ENCODE data around the gene CTNNA2. TPM values are rescaled to one million over a fixed set of nuclear protein-coding genes. Genes with fewer than 3 reads are reported as not detected.

CTNNA2 gene
- total RNA-seq, 1 donor from 2014 or later = 43.5 TPM

DNA sequence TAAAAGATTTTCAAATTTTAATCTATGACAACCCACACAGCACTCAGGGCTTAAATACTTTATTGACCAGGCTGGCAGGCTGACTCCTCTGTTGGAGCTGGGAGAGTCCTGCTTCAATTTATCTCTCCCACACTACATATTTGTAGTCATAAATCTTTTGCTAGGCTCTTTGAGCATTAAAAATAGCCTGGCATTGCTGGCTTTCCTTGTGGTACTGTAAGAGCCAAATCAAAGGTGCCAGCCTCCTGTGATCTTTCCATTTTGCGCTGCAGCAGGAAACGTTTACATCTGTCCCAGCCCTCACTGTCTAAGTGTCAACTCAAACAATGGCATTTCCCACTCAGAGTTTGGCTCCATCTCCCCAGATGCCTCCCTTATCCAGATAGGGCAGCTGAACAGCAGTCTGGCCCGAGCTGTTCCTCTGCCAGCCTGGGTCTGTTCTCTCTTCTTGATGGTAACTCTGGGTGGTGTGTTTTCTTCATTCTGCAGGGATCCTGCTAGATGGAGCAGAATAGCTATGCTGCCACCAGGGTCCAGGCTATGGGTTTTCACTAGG lies 729.6 kb downstream of the CTNNA2 start:
- Histone ChIP-seq H3F3A (ENCODE audit: low read depth) (no peaks in the 10 kb centered on the region), H3K9ac (no peak overlapping the region), H2AFZ (replicated peaks) (no peak overlapping the region), H3K79me2 (ENCODE audit: low read depth) (no peaks in the 10 kb centered on the region), H3K4me3 (no peak overlapping the region), H3K27me3 (no peaks in the 10 kb centered on the region), H4K20me1 (ENCODE audit: low read depth) (no peaks in the 10 kb centered on the region), H3K9me3 (ENCODE audit: low read depth) (no peaks in the 10 kb centered on the region), H3K4me1 (no peaks in the 10 kb centered on the region), H3K4me2 (no peak overlapping the region), H3K27ac (no peak overlapping the region), H3K36me3 (no peaks in the 10 kb centered on the region)
- no peak for DNase-seq (ENCODE audit: low spot score)
- H3K4me1 Mint-ChIP-seq = peaks cover 31% of the 10 kb centered on the region
- no peak overlapping the region for H3K27ac Mint-ChIP-seq
- H3K4me3 Mint-ChIP-seq = no peak overlapping the region
- peaks cover 6% of the 10 kb centered on the region for H3K36me3 Mint-ChIP-seq
- H3K27me3 Mint-ChIP-seq (ENCODE audit: insufficient read depth, low read depth) = no peaks in the 10 kb centered on the region
- TF ChIP-seq EZH2 (IDR thresholded peaks at IDR 0.05) = no peak
- TF ChIP-seq, protein P1, sequence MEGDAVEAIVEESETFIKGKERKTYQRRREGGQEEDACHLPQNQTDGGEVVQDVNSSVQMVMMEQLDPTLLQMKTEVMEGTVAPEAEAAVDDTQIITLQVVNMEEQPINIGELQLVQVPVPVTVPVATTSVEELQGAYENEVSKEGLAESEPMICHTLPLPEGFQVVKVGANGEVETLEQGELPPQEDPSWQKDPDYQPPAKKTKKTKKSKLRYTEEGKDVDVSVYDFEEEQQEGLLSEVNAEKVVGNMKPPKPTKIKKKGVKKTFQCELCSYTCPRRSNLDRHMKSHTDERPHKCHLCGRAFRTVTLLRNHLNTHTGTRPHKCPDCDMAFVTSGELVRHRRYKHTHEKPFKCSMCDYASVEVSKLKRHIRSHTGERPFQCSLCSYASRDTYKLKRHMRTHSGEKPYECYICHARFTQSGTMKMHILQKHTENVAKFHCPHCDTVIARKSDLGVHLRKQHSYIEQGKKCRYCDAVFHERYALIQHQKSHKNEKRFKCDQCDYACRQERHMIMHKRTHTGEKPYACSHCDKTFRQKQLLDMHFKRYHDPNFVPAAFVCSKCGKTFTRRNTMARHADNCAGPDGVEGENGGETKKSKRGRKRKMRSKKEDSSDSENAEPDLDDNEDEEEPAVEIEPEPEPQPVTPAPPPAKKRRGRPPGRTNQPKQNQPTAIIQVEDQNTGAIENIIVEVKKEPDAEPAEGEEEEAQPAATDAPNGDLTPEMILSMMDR (IDR thresholded peaks at IDR 0.05) = no peak
- TF ChIP-seq EZH2phosphoT487 (IDR thresholded peaks at IDR 0.05) = no peak
- H3K9me3 Mint-ChIP-seq = no peaks in the 10 kb centered on the region

DNA sequence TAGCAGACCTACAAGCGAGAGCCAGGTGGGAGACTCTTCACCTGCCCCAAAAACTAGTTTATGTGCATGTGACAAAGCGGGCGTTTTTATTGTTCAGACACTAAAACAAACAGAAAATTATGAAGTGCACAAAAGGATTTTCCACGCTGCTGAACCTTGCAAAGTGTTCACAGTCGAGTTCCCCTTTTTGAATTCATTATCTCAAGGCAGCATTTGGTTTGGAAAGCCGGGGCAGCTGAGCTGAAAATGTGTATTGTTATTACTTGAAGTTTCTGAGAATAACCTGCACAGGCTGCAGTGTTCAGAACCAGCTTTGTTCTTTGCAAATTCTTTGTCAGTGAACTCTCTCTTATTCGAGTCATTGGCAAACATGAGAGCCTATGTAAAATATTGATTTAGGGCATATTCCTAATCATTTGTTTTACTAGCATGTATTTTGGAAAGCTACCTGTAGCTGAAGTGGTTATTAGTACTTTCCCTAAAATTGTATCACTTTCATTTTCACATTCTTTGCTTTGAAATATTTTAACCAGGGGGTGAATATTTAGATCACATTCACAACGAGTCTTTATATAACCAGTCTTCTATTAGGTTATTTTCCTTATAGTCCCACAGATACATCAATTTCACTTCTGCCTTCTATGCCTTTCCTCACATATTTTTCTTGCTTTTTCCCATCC lies 732.2 kb downstream of the CTNNA2 start:
- no peak overlapping the region for H3K4me3 ChIP-seq
- H3K27me3 ChIP-seq = no peaks in the 10 kb centered on the region
- H3K27ac Mint-ChIP-seq = peak overlapping the region; percentile 75
- H3K27ac ChIP-seq = no peak overlapping the region
- TF ChIP-seq EZH2 (IDR thresholded peaks at IDR 0.05) (no peak), EZH2phosphoT487 (IDR thresholded peaks at IDR 0.05) (no peak)
- TF ChIP-seq, protein P1 (IDR thresholded peaks at IDR 0.05) = no peak
- DNase-seq (ENCODE audit: low spot score) = no peak
- peaks cover 27% of the 10 kb centered on the region for H3K4me1 Mint-ChIP-seq
- no peaks in the 10 kb centered on the region for H3K4me1 ChIP-seq
- no peak overlapping the region for H2AFZ ChIP-seq (replicated peaks)
- no peaks in the 10 kb centered on the region for H3K9me3 Mint-ChIP-seq
- peaks cover 2% of the 10 kb centered on the region for H3K36me3 Mint-ChIP-seq
- no peaks in the 10 kb centered on the region for H3K27me3 Mint-ChIP-seq (ENCODE audit: insufficient read depth, low read depth)
- H3K4me2 ChIP-seq = no peak overlapping the region
- no peak overlapping the region for H3K4me3 Mint-ChIP-seq
- H3F3A ChIP-seq (ENCODE audit: low read depth) = no peaks in the 10 kb centered on the region
- H3K9ac ChIP-seq = no peak overlapping the region
- H3K36me3 ChIP-seq = no peaks in the 10 kb centered on the region
- H4K20me1 ChIP-seq (ENCODE audit: low read depth) = no peaks in the 10 kb centered on the region
- H3K79me2 ChIP-seq (ENCODE audit: low read depth) = no peaks in the 10 kb centered on the region
- H3K9me3 ChIP-seq (ENCODE audit: low read depth) = no peaks in the 10 kb centered on the region

DNA sequence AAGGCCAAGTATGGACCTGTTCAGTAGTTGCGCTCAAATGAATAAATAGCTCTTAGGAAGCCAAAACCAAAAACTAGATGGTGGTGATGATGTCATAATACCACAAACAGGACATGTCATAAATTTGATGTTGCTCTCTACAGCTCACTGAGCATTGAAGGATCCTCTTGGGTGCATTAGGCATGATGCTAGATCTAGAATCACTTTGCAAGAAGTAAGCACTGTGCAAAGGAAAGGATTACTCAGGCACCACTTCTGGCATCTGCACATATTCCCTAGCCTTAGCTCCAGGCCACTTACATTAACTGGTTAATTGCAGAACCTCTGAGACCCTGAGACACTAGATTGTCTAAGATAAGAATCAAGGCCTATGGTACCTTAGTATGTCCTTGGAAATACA lies 733.7 kb downstream of the CTNNA2 start:
- H3K27ac ChIP-seq = no peak overlapping the region
- no peak for DNase-seq (ENCODE audit: low spot score)
- H3K4me3 ChIP-seq = no peak overlapping the region
- no peak overlapping the region for H3K4me3 Mint-ChIP-seq
- H3K27me3 ChIP-seq = no peaks in the 10 kb centered on the region
- H3K9ac ChIP-seq = no peak overlapping the region
- H3K9me3 Mint-ChIP-seq = no peaks in the 10 kb centered on the region
- no peaks in the 10 kb centered on the region for H4K20me1 ChIP-seq (ENCODE audit: low read depth)
- H3K36me3 ChIP-seq = no peaks in the 10 kb centered on the region
- no peaks in the 10 kb centered on the region for H3K27me3 Mint-ChIP-seq (ENCODE audit: insufficient read depth, low read depth)
- H3K36me3 Mint-ChIP-seq = peaks cover 2% of the 10 kb centered on the region
- no peaks in the 10 kb centered on the region for H3K9me3 ChIP-seq (ENCODE audit: low read depth)
- H3K4me1 ChIP-seq = no peaks in the 10 kb centered on the region
- no peak overlapping the region for H3K4me2 ChIP-seq
- TF ChIP-seq EZH2 (IDR thresholded peaks at IDR 0.05) (no peak), EZH2phosphoT487 (IDR thresholded peaks at IDR 0.05) (no peak)
- TF ChIP-seq, protein P1 (IDR thresholded peaks at IDR 0.05) = no peak
- H3K4me1 Mint-ChIP-seq = peaks cover 31% of the 10 kb centered on the region
- no peak overlapping the region for H2AFZ ChIP-seq (replicated peaks)
- no peaks in the 10 kb centered on the region for H3F3A ChIP-seq (ENCODE audit: low read depth)
- no peak overlapping the region for H3K27ac Mint-ChIP-seq
- H3K79me2 ChIP-seq (ENCODE audit: low read depth) = no peaks in the 10 kb centered on the region

Measured in neural progenitor cell (in vitro differentiated cells).